DMS53 (cell line): ENCODE measurements around the gene KRCC1.

Source experiments
- DNase-seq: peaks from one replicate; lab custom pipeline; 2025; lab: John Stamatoyannopoulos, UW

KRCC1 gene

GRCh38 chr2:88055371-88056128 lies at the start of gene KRCC1:
TSS of gene KRCC1 (minus strand) at chr2:88055783. CDS start at chr2:88028563, 27,220 bp downstream.
- peak; percentile 98 for DNase-seq

- no peak for DNase-seq
These were observed 44.9 kb upstream of the KRCC1 start for GRCh38 chr2:88100489-88100858.

- peak; percentile 29 for DNase-seq
These were observed 44.4 kb upstream of the KRCC1 start for GRCh38 chr2:88099798-88100488.

GRCh38 chr2:88098558-88098900 lies 42.9 kb upstream of the KRCC1 start:
- DNase-seq = no peak

- DNase-seq = no peak
These were observed 42.4 kb upstream of the KRCC1 start for GRCh38 chr2:88097891-88098557.

- no peak for DNase-seq
These were observed 41.6 kb upstream of the KRCC1 start for GRCh38 chr2:88097192-88097591.

GRCh38 chr2:88096708-88097107 lies 41.1 kb upstream of the KRCC1 start:
- no peak for DNase-seq

GRCh38 chr2:88095022-88095421 lies 39.4 kb upstream of the KRCC1 start:
- no peak for DNase-seq

GRCh38 chr2:88092773-88093172 lies 37.2 kb upstream of the KRCC1 start:
- DNase-seq = no peak

GRCh38 chr2:88091943-88092342 lies 36.4 kb upstream of the KRCC1 start:
- DNase-seq = no peak

- no peak for DNase-seq
These were observed 35.1 kb upstream of the KRCC1 start for GRCh38 chr2:88090446-88091283.

- DNase-seq = no peak
These were observed 33.4 kb upstream of the KRCC1 start for GRCh38 chr2:88088999-88089398.

GRCh38 chr2:88087763-88088162 lies 32.2 kb upstream of the KRCC1 start:
- DNase-seq = no peak

- DNase-seq = no peak
These were observed 31.5 kb upstream of the KRCC1 start for GRCh38 chr2:88087073-88087472.

GRCh38 chr2:88086401-88086800 lies 30.8 kb upstream of the KRCC1 start:
- DNase-seq = no peak

- no peak for DNase-seq
These were observed 30.0 kb upstream of the KRCC1 start for GRCh38 chr2:88085602-88086001.

GRCh38 chr2:88085099-88085498 lies 29.5 kb upstream of the KRCC1 start:
- DNase-seq = no peak

- DNase-seq = no peak
These were observed 27.2 kb upstream of the KRCC1 start for GRCh38 chr2:88082781-88083180.

- DNase-seq = no peak
These were observed 26.5 kb upstream of the KRCC1 start for GRCh38 chr2:88081924-88082608.

GRCh38 chr2:88080545-88080944 lies 25.0 kb upstream of the KRCC1 start:
- DNase-seq = no peak

GRCh38 chr2:88078643-88079172 lies 23.1 kb upstream of the KRCC1 start:
- DNase-seq = no peak
